PC-9 (cell line): Measurements from ENCODE around the gene ACSM3. TPM values are rescaled to one million over a fixed set of nuclear protein-coding genes. Genes with fewer than 3 reads are reported as not detected.
"Not testable (repeated sequence)": the region's sequence is repeated elsewhere in the genome, so short reads cannot be mapped to it uniquely, and the experiment has no call there.

ENCODE experiments used
- BruUV-seq: library from RNA; stranded (reverse); fragments of 400-500 nt; replicated peaks from 2 replicates; lab custom pipeline; 2021; lab: Mats Ljungman, UMichigan
- CTCF ChIA-PET: fragments of 300-600 bp; sonication (Branson Sonifier 250); formaldehyde crosslinking; loops from one replicate; lab custom pipeline; 2022; ENCODE audit warnings: antibody characterized with exemption; lab: Charles Lee
- POLR2A ChIA-PET: fragments of 300-600 bp; sonication (Branson Sonifier 250); formaldehyde crosslinking; loops from one replicate; lab custom pipeline; 2022; ENCODE audit warnings: antibody characterized with exemption; ENCODE audit not compliant: unreplicated experiment; lab: Charles Lee
- DNase-seq, 2 experiments: peaks; one replicate each; pipeline versions ENCODE4 v3.0.0 to v3.0.0-alpha.2; 2015 to 2022; ENCODE audit warnings: mixed read lengths in 1 of 2
- H2AFZ ChIP-seq: fragments of 200-600 bp; sonication (generic); 2 replicates; pipeline ENCODE4 v1.8.1; 2017; ENCODE audit warnings: antibody characterized with exemption
- H3F3A ChIP-seq: fragments of 200-600 bp; sonication (generic); 2 replicates; pipeline ENCODE4 v1.8.1; 2017; ENCODE audit warnings: antibody characterized with exemption, mild to moderate bottlenecking, low read depth; ENCODE audit not compliant: insufficient read depth
- H3K27ac ChIP-seq: fragments of 200-600 bp; sonication (generic); 2 replicates; pipeline ENCODE4 v1.6.1; 2016; ENCODE audit warnings: mixed run types
- H3K27me3 ChIP-seq: fragments of 200-600 bp; sonication (generic); 2 replicates; pipeline ENCODE4 v1.6.1; 2016; ENCODE audit warnings: low read depth, mixed run types; ENCODE audit not compliant: insufficient read depth
- H3K36me3 ChIP-seq: fragments of 200-600 bp; sonication (generic); 2 replicates; pipeline ENCODE4 v1.6.1; 2016; ENCODE audit warnings: low read depth, mixed run types
- H3K4me1 ChIP-seq: fragments of 200-600 bp; sonication (generic); replicated peaks from 2 replicates; pipeline ENCODE4 v1.6.1; 2016; ENCODE audit warnings: mixed run types; ENCODE audit not compliant: insufficient read depth
- H3K4me2 ChIP-seq: fragments of 200-600 bp; sonication (generic); 2 replicates; pipeline ENCODE4 v1.6.1; 2017; ENCODE audit warnings: mixed run types
- H3K4me3 ChIP-seq: fragments of 200-600 bp; sonication (generic); 2 replicates; pipeline ENCODE4 v1.6.1; 2016; ENCODE audit warnings: mixed run types
- H3K79me2 ChIP-seq: fragments of 200-600 bp; sonication (generic); 2 replicates; pipeline ENCODE4 v1.6.1; 2017; ENCODE audit warnings: low read depth, mixed run types
- H3K9me2 ChIP-seq: fragments of 200-600 bp; sonication (generic); 2 replicates; pipeline ENCODE4 v1.8.1; 2017; ENCODE audit warnings: mild to moderate bottlenecking; ENCODE audit not compliant: insufficient read depth
- H3K9me3 ChIP-seq: fragments of 200-600 bp; sonication (generic); 2 replicates; pipeline ENCODE4 v1.8.1; 2016; ENCODE audit warnings: low read depth; ENCODE audit not compliant: insufficient read depth
- H4K20me1 ChIP-seq: fragments of 200-600 bp; sonication (generic); 2 replicates; pipeline ENCODE4 v1.8.1; 2017; ENCODE audit not compliant: insufficient read depth
- CTCF ChIP-seq: fragments of 200-600 bp; sonication (generic); conservative IDR thresholded peaks from 2 replicates; pipeline ENCODE4 v1.6.1; 2017; ENCODE audit warnings: mixed run types, antibody characterized with exemption, mild to moderate bottlenecking, moderate library complexity
- EZH2 ChIP-seq: fragments of 200-600 bp; sonication (generic); IDR thresholded peaks from 2 replicates; pipeline ENCODE4 v1.8.0; 2017; ENCODE audit warnings: antibody characterized with exemption, low read depth
- intact Hi-C: fragments of 100-400 bp; cut with micrococcal nuclease; formaldehyde crosslinking; loops from one replicate; pipeline ENCODE4 v1.10.0; 2022; ENCODE audit not compliant: unreplicated experiment
- total RNA-seq: library from RNA; stranded (reverse); gene quantifications from 2 replicates; pipeline ENCODE4 v1.2.3, GENCODE V29; 2021

The ACSM3 gene
- total RNA-seq, 1 experiment from 2014 or later: 2.4 TPM

GRCh38 chr16:20750558-20750957 lies 13.3 kb upstream of the ACSM3 start:
- H3K9me2 ChIP-seq: no peaks in the 10 kb centered on the region
- no TSS peak for BruUV-seq
- ChIA-PET POLR2A (interaction anchor here (0.6 kb wide), 1 partner anchor 31 kb away, joined by 4 read pairs; no protein-coding TSS in a partner anchor), CTCF (no interaction called here)
- H3K9me3 ChIP-seq: peaks cover 8% of the 10 kb centered on the region; the same call in 1 of the 2 replicates
- H2AFZ ChIP-seq: no peak overlapping the region
- H3K27me3 ChIP-seq: peaks cover 44% of the 10 kb centered on the region
- H3F3A ChIP-seq: no peaks in the 10 kb centered on the region
- H4K20me1 ChIP-seq: no peaks in the 10 kb centered on the region
- no peak overlapping the region for H3K4me3 ChIP-seq
- TF ChIP-seq CTCF (no peak), EZH2 (no peak)
- intact Hi-C loops: no loop called here
- no peaks in the 10 kb centered on the region for H3K4me1 ChIP-seq
- DNase-seq: no peak
- H3K36me3 ChIP-seq: no peaks in the 10 kb centered on the region
- H3K4me2 ChIP-seq: no peak overlapping the region
- H3K79me2 ChIP-seq: no peaks in the 10 kb centered on the region
- no peak overlapping the region for H3K27ac ChIP-seq

DNA sequence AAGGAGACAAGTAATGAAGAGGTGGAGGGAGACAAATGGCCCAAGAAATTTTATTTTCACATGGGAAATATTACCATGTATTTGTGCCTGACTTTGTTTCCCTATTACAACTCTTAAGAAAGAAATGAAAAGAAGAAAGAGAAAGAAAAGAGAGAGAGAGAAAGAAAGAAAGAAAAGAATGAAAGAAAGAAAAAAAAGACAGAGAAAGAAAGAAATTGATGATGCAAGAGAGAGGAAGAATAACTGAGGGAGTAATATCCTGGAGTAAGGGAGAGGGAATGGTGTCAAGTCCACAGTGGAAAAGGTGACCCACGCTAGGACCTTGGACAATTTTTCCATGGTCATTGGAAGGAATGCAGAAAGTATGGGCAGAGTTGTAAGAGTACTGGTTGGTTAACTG lies 10.1 kb upstream of the ACSM3 start:
- no TSS peak for BruUV-seq
- H3K27me3 ChIP-seq: peaks cover 44% of the 10 kb centered on the region
- ChIA-PET POLR2A (no interaction called here), CTCF (no interaction called here)
- H3K4me3 ChIP-seq: no peak overlapping the region
- H3K79me2 ChIP-seq: no peaks in the 10 kb centered on the region
- no peaks in the 10 kb centered on the region for H3K4me1 ChIP-seq
- no peaks in the 10 kb centered on the region for H3F3A ChIP-seq
- H3K27ac ChIP-seq: no peak overlapping the region
- no peak overlapping the region for H3K4me2 ChIP-seq
- no peak overlapping the region for H2AFZ ChIP-seq
- intact Hi-C loops: no loop called here
- no peaks in the 10 kb centered on the region for H4K20me1 ChIP-seq
- no peaks in the 10 kb centered on the region for H3K9me3 ChIP-seq
- no peak for DNase-seq
- TF ChIP-seq CTCF: no peak
- H3K36me3 ChIP-seq: no peaks in the 10 kb centered on the region
- H3K9me2 ChIP-seq: no peaks in the 10 kb centered on the region

- Histone ChIP-seq H4K20me1 (no peaks in the 10 kb centered on the region), H2AFZ (no peak overlapping the region), H3K9me3 (no peaks in the 10 kb centered on the region), H3K27ac (no peak overlapping the region), H3K4me3 (no peak overlapping the region), H3K36me3 (no peaks in the 10 kb centered on the region), H3K79me2 (no peaks in the 10 kb centered on the region), H3K27me3 (peaks cover 56% of the 10 kb centered on the region), H3K9me2 (no peaks in the 10 kb centered on the region), H3F3A (no peaks in the 10 kb centered on the region), H3K4me2 (no peak overlapping the region), H3K4me1 (no peaks in the 10 kb centered on the region)
- no peak for DNase-seq
- no TSS peak for BruUV-seq
- intact Hi-C loops: no loop called here
- CTCF ChIA-PET: no interaction called here
- POLR2A ChIA-PET: no interaction called here
- no peak for TF ChIP-seq EZH2
- TF ChIP-seq CTCF: no peak
Observed at GRCh38 chr16:20755238-20755637, 8.6 kb upstream of the ACSM3 start.

DNA sequence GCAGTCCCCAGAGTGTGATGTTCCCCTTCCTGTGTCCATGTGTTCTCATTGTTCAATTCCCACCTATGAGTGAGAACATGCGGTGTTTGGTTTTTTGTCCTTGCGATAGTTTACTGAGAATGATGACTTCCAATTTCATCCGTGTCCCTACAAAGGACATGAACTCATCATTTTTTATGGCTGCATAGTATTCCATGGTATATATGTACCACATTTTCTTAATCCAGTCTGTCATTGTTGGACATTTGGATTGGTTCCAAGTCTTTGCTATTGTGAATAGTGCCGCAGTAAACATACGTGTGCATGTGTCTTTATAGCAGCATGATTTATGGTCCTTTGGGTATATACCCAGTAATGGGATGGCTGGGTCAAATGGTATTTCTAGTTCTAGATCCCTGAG lies 8.0 kb upstream of the ACSM3 start:
- H3K9me2 ChIP-seq, H3F3A ChIP-seq, H3K9me3 ChIP-seq, DNase-seq, H4K20me1 ChIP-seq, H3K4me3 ChIP-seq, H3K27ac ChIP-seq, POLR2A ChIA-PET, H3K79me2 ChIP-seq, BruUV-seq, H2AFZ ChIP-seq, intact Hi-C loops, H3K4me2 ChIP-seq, H3K4me1 ChIP-seq, CTCF ChIA-PET, H3K36me3 ChIP-seq: not testable (repeated sequence)
- peaks cover 62% of the 10 kb centered on the region for H3K27me3 ChIP-seq
